ENCODE results near the gene NSUN7. TPM values are rescaled to one million over a fixed set of nuclear protein-coding genes. Genes with fewer than 3 reads are reported as not detected.

Gene NSUN7
- polyA plus RNA-seq, 1 donor from 2014 or later = 1.1 TPM

GRCh38 chr4:40858962-40859361 is 109.2 kb downstream of the NSUN7 start:
- H3K27ac Mint-ChIP-seq = no peak overlapping the region
- H3K4me3 Mint-ChIP-seq = no peak overlapping the region
- no peaks in the 10 kb centered on the region for H3K36me3 Mint-ChIP-seq
- H3K9me3 Mint-ChIP-seq = no peaks in the 10 kb centered on the region
- H3K27me3 Mint-ChIP-seq = peaks cover 17% of the 10 kb centered on the region
- peaks cover 9 to 16% (median 15%) of the 10 kb centered on the region in 3 donors for H3K4me1 Mint-ChIP-seq

Other genes with a start within 250 kb of the NSUN7 start
- 20.9 TPM for gene RBM47, start 120.1 kb upstream of the NSUN7 start, polyA plus RNA-seq